GM18870 (cell line): ENCODE results near the gene MEGF10.

ENCODE experiments used
- ATAC-seq: cut with Tn5 transposase; IDR thresholded peaks from one replicate; pipeline ENCODE4 v1.9.1; 2021; ENCODE audit warnings: moderate library complexity; ENCODE audit not compliant: unreplicated experiment

MEGF10 gene

GRCh38 chr5:127363403-127363802 lies 72.8 kb downstream of the MEGF10 start:
- ATAC-seq, result no peak

GRCh38 chr5:127367029-127367428 lies 76.4 kb downstream of the MEGF10 start:
- no peak for ATAC-seq

GRCh38 chr5:127367946-127368465 lies 77.4 kb downstream of the MEGF10 start:
- no peak for ATAC-seq

- no peak for ATAC-seq
Measured at GRCh38 chr5:127369796-127370195, 79.2 kb downstream of the MEGF10 start.

DNA sequence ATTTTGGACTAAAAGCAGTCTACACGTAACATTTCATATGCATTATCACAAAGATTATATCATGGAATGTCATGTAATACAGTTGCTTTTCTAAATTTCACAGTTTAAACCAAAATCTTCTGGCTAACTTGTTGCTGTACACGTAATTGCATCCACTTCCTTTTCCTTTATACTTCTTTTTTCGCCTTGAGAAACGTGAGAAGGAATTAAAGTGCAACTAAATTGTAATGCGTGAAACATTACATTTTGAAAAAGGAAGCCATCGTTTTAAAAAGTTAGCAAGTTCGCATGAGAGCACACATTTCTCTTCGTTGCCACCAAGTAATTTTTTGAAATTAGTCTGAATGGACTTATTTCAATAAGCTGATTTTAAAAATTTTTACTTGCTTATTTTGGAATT lies 80.0 kb downstream of the MEGF10 start:
- ATAC-seq, result no peak

DNA sequence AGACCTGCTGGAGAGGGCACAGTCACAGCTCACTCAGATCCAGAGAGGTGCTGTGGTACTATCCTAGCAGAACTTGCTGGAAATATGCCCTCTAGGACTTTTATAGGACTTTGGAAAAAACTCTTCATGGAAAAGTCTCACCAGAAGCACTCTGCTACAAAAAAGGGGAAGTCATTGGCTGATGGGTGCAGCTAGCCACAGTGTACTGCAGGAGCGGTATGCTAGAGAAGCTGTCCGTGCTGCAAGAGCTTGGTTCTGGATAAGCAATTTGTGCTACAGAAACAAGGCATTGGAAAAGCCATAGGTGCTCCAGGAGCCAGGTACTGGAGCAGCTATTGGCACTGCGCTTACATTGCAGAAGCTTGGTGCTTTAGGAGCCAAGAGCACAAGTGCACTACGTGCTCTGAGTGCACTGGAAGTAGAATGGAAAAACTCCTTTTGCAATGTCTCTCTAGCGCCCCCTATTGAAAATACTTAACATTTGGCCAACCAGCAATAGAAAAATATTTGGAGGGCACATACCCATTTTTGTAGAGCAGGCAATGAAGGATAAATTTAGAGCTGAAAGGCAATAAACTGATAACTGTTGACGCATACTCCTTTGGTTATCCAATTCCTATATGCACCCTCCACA lies 83.4 kb downstream of the MEGF10 start:
- ATAC-seq, result no peak

GRCh38 chr5:127375124-127375523 lies 84.5 kb downstream of the MEGF10 start:
- no peak for ATAC-seq

DNA sequence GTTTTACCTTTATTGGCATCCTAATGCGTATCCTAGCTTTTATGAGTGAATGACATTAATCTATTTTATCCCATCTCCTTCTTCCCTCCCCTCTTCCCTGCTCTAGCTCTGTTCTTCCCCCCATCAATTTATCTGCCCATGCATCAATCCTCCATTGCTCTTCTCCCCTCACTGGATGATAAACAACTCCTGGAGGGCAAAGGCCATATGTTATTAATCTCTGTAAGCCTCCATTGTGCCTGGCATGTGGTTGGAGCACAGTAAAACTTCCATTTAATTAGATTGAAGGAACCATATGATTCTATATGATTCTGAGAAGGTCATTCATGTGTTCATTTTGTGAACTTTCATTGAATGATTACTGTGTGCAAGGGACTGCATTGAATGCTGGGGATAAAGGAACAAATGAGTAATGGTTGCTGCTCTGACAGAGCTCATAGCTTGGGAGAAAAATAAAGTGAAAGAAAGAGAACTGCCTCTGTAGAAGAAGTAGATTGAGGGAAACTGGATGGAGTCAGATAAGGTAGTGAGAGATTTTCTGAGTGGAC lies 85.0 kb downstream of the MEGF10 start:
- ATAC-seq, result no peak

- no peak for ATAC-seq
Measured at GRCh38 chr5:127377651-127378050, 87.1 kb downstream of the MEGF10 start.

- ATAC-seq, result no peak
Measured at GRCh38 chr5:127385936-127386335, 95.3 kb downstream of the MEGF10 start.

DNA sequence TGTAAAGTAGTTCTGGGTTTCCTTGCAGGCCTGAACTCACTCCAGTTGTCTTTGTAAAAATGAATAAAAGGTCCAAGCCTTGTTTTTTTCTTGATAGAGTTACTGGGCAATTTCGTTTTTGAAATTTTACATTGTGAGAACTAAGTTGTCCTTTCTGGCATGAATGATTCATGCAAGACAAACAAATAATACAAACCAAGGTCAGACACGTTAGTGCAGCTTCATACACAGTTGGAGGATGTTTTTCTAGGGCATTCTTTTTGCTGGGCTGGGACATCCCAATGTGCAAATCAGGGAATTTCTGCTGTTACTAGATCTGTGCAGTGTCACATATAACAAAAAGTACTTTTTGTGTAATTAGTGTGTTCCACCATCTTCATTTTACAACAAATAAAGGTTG lies 96.0 kb downstream of the MEGF10 start:
- no peak for ATAC-seq

DNA sequence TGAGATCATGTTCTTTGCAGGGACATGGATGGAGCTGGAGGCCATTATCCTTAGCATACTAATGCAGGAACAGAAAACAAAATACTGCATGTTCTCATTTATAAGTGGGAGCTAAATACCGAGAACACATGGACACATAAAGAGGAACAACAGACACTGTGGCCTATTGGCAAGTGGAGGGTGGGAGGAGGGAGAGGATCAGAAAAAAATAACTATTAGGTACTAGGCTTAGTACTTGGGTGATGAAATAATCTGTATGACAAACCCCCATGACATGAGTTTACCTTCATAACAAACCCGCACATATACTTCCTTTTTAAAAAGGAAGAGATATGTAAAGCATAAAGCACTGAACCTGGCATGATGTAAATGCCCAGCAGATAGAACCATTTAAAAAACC lies 99.0 kb downstream of the MEGF10 start:
- ATAC-seq, result no peak

DNA sequence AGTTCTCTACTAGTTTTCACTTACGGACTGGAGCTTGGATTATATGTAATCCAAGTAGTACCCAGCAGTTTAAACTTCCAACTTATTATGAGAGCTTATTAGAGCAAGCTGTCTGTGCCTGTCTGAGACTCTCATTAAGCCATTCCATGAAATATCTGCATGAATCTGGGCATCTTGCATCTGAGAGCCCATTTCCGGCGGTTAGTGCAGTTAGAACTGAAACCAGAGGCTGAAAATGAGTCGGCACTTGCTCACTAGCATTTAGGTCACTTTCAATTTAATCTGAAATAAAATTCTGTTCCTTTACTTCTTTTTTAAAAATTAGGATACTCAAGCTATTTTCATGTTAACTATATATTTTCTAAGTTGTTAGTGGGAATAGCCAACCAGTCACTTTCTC lies 102.2 kb downstream of the MEGF10 start:
- ATAC-seq, result no peak

- no peak for ATAC-seq
Measured at GRCh38 chr5:127396490-127397155, 106.0 kb downstream of the MEGF10 start.

- ATAC-seq, result no peak
Measured at GRCh38 chr5:127398508-127398907, 107.9 kb downstream of the MEGF10 start.

DNA sequence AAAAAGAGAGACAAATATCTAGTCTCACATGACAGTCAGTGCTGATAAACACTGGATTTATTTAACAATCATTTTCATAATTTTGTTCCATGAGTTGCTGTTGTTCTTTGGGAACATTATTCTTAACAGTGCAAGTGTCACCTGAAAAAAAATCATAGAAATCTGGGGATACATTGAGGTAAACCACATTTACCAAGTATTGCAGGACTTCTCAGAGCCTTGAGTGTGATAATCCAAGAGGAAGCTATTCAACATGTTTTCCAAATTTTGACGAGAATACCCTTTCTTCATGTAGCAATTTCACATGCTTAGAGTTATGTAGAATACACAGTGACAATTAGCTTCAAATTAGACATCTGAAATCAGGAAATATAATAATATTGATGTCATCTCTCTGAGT lies 108.5 kb downstream of the MEGF10 start:
- no peak for ATAC-seq

DNA sequence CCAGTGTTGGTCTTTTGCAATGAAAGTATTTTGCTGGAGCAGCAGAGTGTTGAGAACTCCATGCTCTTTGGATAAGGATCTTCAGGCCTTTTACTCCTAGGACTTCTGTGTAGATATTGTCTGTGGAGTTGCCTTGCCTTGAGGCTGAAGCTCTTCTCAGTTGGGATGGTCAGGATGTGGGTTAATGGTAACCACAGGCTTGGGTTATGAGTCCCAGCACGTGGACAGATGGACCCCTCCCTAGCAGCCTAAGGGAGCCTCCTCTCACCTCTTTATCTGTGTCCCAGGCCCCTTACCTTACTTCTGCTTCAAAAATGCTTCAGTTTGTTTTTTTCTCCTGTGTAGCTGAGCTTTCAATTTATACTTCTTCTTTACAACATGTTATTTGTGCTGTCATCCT lies 109.9 kb downstream of the MEGF10 start:
- no peak for ATAC-seq

GRCh38 chr5:127400946-127401670 lies 110.5 kb downstream of the MEGF10 start:
- ATAC-seq, result no peak

DNA sequence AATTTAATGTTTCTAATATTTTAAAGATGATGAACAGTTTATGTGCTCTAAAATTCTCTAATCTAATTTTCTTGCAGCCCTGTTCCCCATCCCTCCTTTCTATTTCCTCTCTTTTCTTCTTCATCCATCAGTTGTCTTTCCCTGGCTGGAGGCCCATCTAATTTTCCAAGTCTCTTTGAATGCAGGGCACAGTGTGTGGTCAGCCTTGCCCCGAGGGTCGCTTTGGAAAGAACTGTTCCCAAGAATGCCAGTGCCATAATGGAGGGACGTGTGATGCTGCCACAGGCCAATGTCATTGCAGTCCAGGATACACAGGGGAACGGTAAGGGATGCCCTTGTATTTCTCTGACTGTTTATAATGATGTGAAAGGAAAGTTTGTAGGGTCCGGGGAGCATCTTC lies 111.8 kb downstream of the MEGF10 start:
- no peak for ATAC-seq

DNA sequence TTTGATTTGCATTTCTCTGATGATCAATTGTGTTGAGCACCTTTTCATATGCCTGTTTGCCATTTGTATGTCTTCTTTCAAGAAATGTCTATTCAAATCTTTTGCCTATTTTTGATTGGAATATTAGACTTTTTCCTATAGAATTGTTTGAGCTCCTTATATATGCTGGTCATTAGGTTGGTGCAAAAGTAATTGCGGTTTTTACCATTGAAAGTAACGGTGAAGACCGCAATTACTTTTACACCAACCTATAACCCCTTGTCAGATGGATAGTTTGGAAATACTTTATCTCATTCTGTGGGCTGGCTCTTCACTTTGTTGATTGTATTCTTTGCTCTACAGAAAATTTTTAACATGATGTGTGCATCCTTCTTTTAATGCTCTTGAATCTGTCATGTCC lies 113.6 kb downstream of the MEGF10 start:
- ATAC-seq, result no peak

GRCh38 chr5:127406326-127407121 lies 115.9 kb downstream of the MEGF10 start:
- ATAC-seq, result no peak
